DOHH2 (cell line): Measurements from ENCODE around the gene KIF3B.

Experiments used
- EZH2phosphoT487 ChIP-seq: fragments of 200-600 bp; sonication (generic); IDR thresholded peaks from 2 replicates; pipeline ENCODE4 v1.6.1; 2017; ENCODE audit warnings: borderline replicate concordance, mild to moderate bottlenecking, antibody characterized with exemption, low read length, moderate library complexity, mixed read lengths
- TF ChIP-seq, protein P1 (sequence below): fragments of 200-600 bp; sonication (generic); IDR thresholded peaks from one replicate; pipeline ENCODE4 v1.5.1; 2014; ENCODE audit warnings: antibody characterized with exemption, mild to moderate bottlenecking, low read depth, low read length; ENCODE audit not compliant: poor library complexity, severe bottlenecking

DNA sequence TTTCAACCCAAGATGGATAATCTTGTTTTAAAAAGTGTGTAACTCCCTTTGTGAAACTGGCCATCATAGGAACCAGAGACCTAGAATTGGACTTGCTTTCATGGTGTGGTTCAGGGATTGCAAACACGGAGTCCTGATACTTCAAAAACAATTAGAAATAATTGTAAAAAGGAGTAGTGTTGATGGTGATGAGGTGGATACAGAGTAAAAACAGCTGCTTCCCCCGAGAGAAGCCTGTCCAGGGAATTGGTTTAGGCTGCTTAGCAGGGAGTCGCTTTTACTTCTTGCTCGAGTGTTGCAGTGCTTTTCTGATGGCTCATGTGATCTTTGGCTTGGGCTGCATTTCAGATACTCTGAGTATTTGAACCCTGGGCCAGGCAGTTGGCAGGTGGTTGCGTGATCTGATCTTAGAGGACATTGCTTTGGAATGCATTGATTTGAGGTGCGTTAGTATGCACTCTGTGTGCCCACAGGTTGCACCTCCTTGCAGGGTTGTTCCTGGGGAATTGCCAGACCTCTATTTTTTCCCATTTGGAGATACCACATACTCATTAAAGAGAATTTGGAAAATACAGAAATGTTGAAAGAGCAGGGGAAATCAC, 19.5 kb downstream of the KIF3B start:
- TF ChIP-seq, protein P1, sequence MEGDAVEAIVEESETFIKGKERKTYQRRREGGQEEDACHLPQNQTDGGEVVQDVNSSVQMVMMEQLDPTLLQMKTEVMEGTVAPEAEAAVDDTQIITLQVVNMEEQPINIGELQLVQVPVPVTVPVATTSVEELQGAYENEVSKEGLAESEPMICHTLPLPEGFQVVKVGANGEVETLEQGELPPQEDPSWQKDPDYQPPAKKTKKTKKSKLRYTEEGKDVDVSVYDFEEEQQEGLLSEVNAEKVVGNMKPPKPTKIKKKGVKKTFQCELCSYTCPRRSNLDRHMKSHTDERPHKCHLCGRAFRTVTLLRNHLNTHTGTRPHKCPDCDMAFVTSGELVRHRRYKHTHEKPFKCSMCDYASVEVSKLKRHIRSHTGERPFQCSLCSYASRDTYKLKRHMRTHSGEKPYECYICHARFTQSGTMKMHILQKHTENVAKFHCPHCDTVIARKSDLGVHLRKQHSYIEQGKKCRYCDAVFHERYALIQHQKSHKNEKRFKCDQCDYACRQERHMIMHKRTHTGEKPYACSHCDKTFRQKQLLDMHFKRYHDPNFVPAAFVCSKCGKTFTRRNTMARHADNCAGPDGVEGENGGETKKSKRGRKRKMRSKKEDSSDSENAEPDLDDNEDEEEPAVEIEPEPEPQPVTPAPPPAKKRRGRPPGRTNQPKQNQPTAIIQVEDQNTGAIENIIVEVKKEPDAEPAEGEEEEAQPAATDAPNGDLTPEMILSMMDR: no peak
- no peak for TF ChIP-seq EZH2phosphoT487
